K562 (cell line): ENCODE data around the gene KIF5A. TPM values are rescaled to one million over a fixed set of nuclear protein-coding genes. Genes with fewer than 3 reads are reported as not detected.

Experiments
- ARHGAP35 ChIP-seq: fragments of 450-650 bp; IDR thresholded peaks from 2 replicates; pipeline ENCODE4 v1.6.1; 2018; ENCODE audit not compliant: partially characterized antibody
- BACH1 ChIP-seq: fragments of 200-800 bp; sonication (Bioruptor generic); IDR thresholded peaks from 2 replicates; pipeline ENCODE4 v1.6.1; 2016; ENCODE audit warnings: missing genetic modification characterization, missing compliant biosample characterization
- CBX2 ChIP-seq: fragments of 200-600 bp; sonication (generic); IDR thresholded peaks from one replicate; pipeline ENCODE4 v1.6.1; 2012; ENCODE audit warnings: mild to moderate bottlenecking, low read length, inconsistent platforms; ENCODE audit not compliant: insufficient read depth, poor library complexity, severe bottlenecking
- COPS2 ChIP-seq: fragments of 450-650 bp; conservative IDR thresholded peaks from 2 replicates; pipeline ENCODE4 v1.6.1; 2016; ENCODE audit warnings: mild to moderate bottlenecking, moderate library complexity
- FIP1L1 ChIP-seq: fragments of 200-400 bp; formaldehyde crosslinking; IDR thresholded peaks from 2 replicates; pipeline ENCODE4 v1.6.1; 2018; ENCODE audit warnings: mild to moderate bottlenecking, low read depth, low read length; ENCODE audit not compliant: poor library complexity, severe bottlenecking
- FOSL1 ChIP-seq: fragments of 200-800 bp; sonication (Bioruptor generic); conservative IDR thresholded peaks from 2 replicates; pipeline ENCODE4 v1.6.1; 2016; ENCODE audit warnings: missing genetic modification characterization, missing compliant biosample characterization
- GTF2E2 ChIP-seq: fragments of 200-800 bp; sonication (Bioruptor generic); IDR thresholded peaks from 2 replicates; pipeline ENCODE4 v1.6.1; 2016; ENCODE audit warnings: missing genetic modification characterization, missing compliant biosample characterization
- HMGN3 ChIP-seq: IDR thresholded peaks from 2 replicates; pipeline ENCODE4 v1.6.1; 2011; ENCODE audit warnings: borderline replicate concordance, low read depth, mild to moderate bottlenecking, mixed read lengths, low read length; ENCODE audit not compliant: insufficient read length; ENCODE audit errors: extremely low read depth
- NR4A1 ChIP-seq, 2 experiments: fragments of 250-450 bp in 1 of 2; fragments of 450-650 bp in 1 of 2; sonication (Bioruptor Pico) in 1 of 2; IDR thresholded peaks; 2 replicates each; pipeline versions ENCODE4 v1.4.0 to v1.6.1; 2016 to 2020; ENCODE audit warnings: mild to moderate bottlenecking in 2 of 2, missing compliant biosample characterization in 1 of 2, missing genetic modification characterization in 1 of 2, moderate library complexity in 1 of 2
- POLR2AphosphoS5 ChIP-seq: IDR thresholded peaks from 2 replicates; pipeline ENCODE4 v1.6.1; 2011; ENCODE audit warnings: mild to moderate bottlenecking, low read depth, low read length, moderate library complexity; ENCODE audit not compliant: control insufficient read depth, insufficient read depth
- POLR2G ChIP-seq: fragments of 200-400 bp; formaldehyde crosslinking; IDR thresholded peaks from 2 replicates; pipeline ENCODE4 v1.6.1; 2017; ENCODE audit warnings: low read depth, mild to moderate bottlenecking, antibody characterized with exemption, low read length, moderate library complexity
- RB1 ChIP-seq: fragments of 450-650 bp; IDR thresholded peaks from 2 replicates; pipeline ENCODE4 v1.6.1; 2017; ENCODE audit warnings: low read depth, mild to moderate bottlenecking
- SOX6 ChIP-seq: fragments of 450-650 bp; IDR thresholded peaks from 2 replicates; pipeline ENCODE4 v1.6.1; 2014; ENCODE audit warnings: mild to moderate bottlenecking
- SP2 ChIP-seq: IDR thresholded peaks from 2 replicates; pipeline ENCODE4 v1.6.1; 2011; ENCODE audit warnings: mild to moderate bottlenecking, low read depth, low read length, moderate library complexity; ENCODE audit not compliant: poor library complexity, severe bottlenecking; ENCODE audit errors: extremely low read depth
- SRSF1 ChIP-seq: fragments of 200-400 bp; formaldehyde crosslinking; IDR thresholded peaks from 2 replicates; pipeline ENCODE4 v1.6.1; 2017; ENCODE audit warnings: mild to moderate bottlenecking, low read depth, low read length, moderate library complexity
- TCF7 ChIP-seq: sonication (generic); IDR thresholded peaks from 2 replicates; pipeline ENCODE4 v1.6.1; 2016; ENCODE audit warnings: antibody characterized with exemption, borderline replicate concordance
- TRIM28 ChIP-seq: fragments of 450-650 bp; IDR thresholded peaks from 2 replicates; pipeline ENCODE4 v1.6.1; 2017
- ZNF124 ChIP-seq: sonication (generic); formaldehyde crosslinking; IDR thresholded peaks from 2 replicates; pipeline ENCODE4 v1.8.1; 2022; ENCODE audit warnings: missing genetic modification reagents
- ZNF174 ChIP-seq: fragments of 250-450 bp; sonication (Bioruptor Pico); IDR thresholded peaks from 2 replicates; pipeline ENCODE4 v1.4.0; 2020; ENCODE audit warnings: mild to moderate bottlenecking
- ZNF263 ChIP-seq: sonication (generic); formaldehyde crosslinking; IDR thresholded peaks from 2 replicates; pipeline ENCODE4 v1.8.0; 2022; ENCODE audit warnings: mild to moderate bottlenecking, missing genetic modification reagents, borderline replicate concordance
- ZNF780A ChIP-seq: fragments of 250-450 bp; sonication (Bioruptor Pico); IDR thresholded peaks from 2 replicates; pipeline ENCODE4 v1.5.0; 2021; ENCODE audit warnings: mild to moderate bottlenecking
- polyA plus RNA-seq, 8 experiments: library from polyadenylated mRNA; depleted of rRNA in 4 of 8; stranded (reverse) in 5 of 8; unstranded in 3 of 8; fragments of >200 nt; fragmentation: Nextera tagmentation in 2 of 8; fragmentation: Illumina TruSeq in 1 of 8; extraction: Ambion mirVana in 2 of 8; extraction: Trizol in 1 of 8; gene quantifications; 2 replicates each; pipeline versions ENCODE4 v1.2.1 to v1.2.3, GENCODE V29; 2011 to 2014; ENCODE audit warnings: inconsistent platforms in 1 of 8, missing spikeins in 1 of 8
- total RNA-seq, 7 experiments: library from RNA; depleted of rRNA in 6 of 7; stranded (reverse); fragments of >200 nt in 6 of 7; fragmentation: Illumina TruSeq in 2 of 7; extraction: Trizol in 2 of 7; gene quantifications; 2 replicates each; pipeline versions ENCODE4 v1.2.1 to v1.2.3, GENCODE V29; 2011 to 2021; ENCODE audit warnings: low replicate concordance in 1 of 7
- TF ChIP-seq, protein P1 (sequence below): sonication (generic); formaldehyde crosslinking; IDR thresholded peaks from 2 replicates; pipeline ENCODE4 v1.8.1; 2022; ENCODE audit warnings: missing genetic modification reagents
- TF ChIP-seq, protein P2 (sequence below): fragments of 250-450 bp; sonication (Bioruptor Pico); IDR thresholded peaks from 2 replicates; pipeline ENCODE4 v1.8.0; 2022; ENCODE audit warnings: moderate library complexity, mild to moderate bottlenecking, inconsistent platforms
- TF ChIP-seq, protein P3 (sequence below): fragments of 450-650 bp; IDR thresholded peaks from 2 replicates; pipeline ENCODE4 v1.7.0; 2016; ENCODE audit warnings: borderline replicate concordance

The KIF5A gene
- total and polyA plus RNA-seq, 9 of the 15 experiments (the other 6 are each of a cell fraction or from before 2014, with no cell fraction given), result 3.4 to 17.7 (median 8.0) TPM

DNA sequence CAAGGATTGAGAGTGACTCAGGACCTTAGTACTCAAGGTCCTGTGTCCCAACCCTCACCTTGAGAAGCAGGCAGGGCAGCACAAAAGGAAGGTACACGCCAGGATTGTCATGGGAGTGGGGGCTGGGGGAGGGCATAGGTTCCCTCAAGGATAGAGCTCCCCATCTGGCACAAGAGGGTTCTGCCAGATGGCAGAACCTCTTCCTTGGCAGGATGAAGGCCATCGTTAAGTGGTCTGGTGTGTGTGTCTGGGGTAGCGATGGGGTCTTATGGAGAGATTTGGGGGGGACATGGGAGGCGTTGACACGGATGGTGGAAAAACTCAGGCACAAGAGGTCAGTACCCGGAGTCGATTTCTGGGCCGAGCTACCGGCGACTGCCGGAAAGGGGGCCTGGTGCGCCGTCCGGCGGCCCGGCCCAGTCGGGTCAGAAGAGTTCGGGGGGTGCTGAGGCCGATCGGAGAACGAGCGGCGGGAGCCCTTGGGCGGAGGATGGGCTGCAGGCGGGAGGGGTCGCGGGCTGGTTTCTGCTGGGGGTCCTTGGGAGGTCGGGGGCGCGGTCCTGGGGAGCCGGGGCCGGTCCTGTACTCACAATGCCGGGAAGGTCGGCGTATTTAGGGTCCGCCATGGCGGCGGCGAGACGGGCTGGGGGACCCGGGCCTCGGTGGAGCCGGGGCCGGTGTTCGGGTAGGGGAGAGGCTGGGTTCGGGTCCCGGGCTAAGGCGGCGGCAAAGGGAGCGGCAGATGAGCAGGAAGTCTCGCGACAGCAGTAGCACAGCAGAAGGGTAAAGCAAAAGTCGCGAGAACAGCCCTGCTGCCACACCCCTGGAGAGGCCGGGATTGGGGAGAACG lies 3.2 kb upstream of the KIF5A start, which contains the start of gene DCTN2 (continued):
- TF ChIP-seq ARHGAP35, result peak; percentile 94
- 0 out of 2 replicates have a peak, but pooled peaks have one; percentile 1 for TF ChIP-seq SOX6
- TF ChIP-seq COPS2, result no peak
- TF ChIP-seq POLR2AphosphoS5, result peak; percentile 60
- peak; percentile 69 for TF ChIP-seq HMGN3
- peak; percentile 10 for TF ChIP-seq SP2
- peak; percentile 91 for TF ChIP-seq FIP1L1
- peak; percentile 85 for TF ChIP-seq POLR2G
- peak; percentile 60; the same call in 1 of the 2 replicates for TF ChIP-seq TCF7
- TF ChIP-seq SRSF1, result no peak
- TF ChIP-seq, protein P1, sequence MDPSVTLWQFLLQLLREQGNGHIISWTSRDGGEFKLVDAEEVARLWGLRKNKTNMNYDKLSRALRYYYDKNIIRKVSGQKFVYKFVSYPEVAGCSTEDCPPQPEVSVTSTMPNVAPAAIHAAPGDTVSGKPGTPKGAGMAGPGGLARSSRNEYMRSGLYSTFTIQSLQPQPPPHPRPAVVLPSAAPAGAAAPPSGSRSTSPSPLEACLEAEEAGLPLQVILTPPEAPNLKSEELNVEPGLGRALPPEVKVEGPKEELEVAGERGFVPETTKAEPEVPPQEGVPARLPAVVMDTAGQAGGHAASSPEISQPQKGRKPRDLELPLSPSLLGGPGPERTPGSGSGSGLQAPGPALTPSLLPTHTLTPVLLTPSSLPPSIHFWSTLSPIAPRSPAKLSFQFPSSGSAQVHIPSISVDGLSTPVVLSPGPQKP (CRISPR knock-in tag), result no peak
- no peak for TF ChIP-seq ZNF124
- TF ChIP-seq TRIM28, result no peak
- TF ChIP-seq ZNF780A, result no peak
- no peak for TF ChIP-seq NR4A1 (CRISPR knock-in tag; IDR thresholded peaks at IDR 0.05)
- TF ChIP-seq NR4A1 (tag; IDR thresholded peaks at IDR 0.05), result peak; percentile 63; the same call in 1 of the 2 replicates
- TF ChIP-seq ZNF174, result no peak
- no peak for TF ChIP-seq GTF2E2 (tag)
- peak; percentile 19; the same call in 1 of the 2 replicates for TF ChIP-seq RB1
- TF ChIP-seq ZNF263, result no peak
- peak; percentile 47 for TF ChIP-seq FOSL1 (tag)
- TF ChIP-seq, protein P2, sequence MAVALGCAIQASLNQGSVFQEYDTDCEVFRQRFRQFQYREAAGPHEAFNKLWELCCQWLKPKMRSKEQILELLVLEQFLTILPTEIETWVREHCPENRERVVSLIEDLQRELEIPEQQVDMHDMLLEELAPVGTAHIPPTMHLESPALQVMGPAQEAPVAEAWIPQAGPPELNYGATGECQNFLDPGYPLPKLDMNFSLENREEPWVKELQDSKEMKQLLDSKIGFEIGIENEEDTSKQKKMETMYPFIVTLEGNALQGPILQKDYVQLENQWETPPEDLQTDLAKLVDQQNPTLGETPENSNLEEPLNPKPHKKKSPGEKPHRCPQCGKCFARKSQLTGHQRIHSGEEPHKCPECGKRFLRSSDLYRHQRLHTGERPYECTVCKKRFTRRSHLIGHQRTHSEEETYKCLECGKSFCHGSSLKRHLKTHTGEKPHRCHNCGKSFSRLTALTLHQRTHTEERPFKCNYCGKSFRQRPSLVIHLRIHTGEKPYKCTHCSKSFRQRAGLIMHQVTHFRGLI, result no peak
- TF ChIP-seq BACH1 (tag), result 0 out of 2 replicates have a peak, but pooled peaks have one; percentile 14
- TF ChIP-seq CBX2, result no peak
- TF ChIP-seq, protein P3, sequence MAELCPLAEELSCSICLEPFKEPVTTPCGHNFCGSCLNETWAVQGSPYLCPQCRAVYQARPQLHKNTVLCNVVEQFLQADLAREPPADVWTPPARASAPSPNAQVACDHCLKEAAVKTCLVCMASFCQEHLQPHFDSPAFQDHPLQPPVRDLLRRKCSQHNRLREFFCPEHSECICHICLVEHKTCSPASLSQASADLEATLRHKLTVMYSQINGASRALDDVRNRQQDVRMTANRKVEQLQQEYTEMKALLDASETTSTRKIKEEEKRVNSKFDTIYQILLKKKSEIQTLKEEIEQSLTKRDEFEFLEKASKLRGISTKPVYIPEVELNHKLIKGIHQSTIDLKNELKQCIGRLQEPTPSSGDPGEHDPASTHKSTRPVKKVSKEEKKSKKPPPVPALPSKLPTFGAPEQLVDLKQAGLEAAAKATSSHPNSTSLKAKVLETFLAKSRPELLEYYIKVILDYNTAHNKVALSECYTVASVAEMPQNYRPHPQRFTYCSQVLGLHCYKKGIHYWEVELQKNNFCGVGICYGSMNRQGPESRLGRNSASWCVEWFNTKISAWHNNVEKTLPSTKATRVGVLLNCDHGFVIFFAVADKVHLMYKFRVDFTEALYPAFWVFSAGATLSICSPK, result no peak
